ENCODE data around the gene MTPN.

MTPN gene

DNA sequence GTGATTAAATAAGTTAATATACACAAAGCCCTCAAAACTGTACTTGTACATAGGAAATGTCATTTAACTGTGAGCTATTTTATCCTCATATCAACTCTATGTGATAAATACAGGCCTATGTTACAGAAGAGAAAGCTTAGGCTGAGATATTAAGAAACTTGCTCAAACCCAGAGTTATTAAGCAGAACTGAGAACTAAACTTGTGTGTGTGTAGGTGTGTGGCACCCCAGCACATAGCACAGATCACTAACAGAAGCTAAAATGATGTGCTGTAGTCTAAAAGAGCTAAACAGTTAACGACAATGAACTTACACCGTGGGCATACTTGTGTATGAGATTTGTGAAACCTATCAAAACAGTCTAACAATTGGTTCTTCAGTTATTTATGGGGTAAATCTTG lies 34.5 kb downstream of the MTPN start:
- POLR2A ChIA-PET (ENCODE audit: low non-redundant PET), result no interaction called here
- TF ChIP-seq, protein P1, sequence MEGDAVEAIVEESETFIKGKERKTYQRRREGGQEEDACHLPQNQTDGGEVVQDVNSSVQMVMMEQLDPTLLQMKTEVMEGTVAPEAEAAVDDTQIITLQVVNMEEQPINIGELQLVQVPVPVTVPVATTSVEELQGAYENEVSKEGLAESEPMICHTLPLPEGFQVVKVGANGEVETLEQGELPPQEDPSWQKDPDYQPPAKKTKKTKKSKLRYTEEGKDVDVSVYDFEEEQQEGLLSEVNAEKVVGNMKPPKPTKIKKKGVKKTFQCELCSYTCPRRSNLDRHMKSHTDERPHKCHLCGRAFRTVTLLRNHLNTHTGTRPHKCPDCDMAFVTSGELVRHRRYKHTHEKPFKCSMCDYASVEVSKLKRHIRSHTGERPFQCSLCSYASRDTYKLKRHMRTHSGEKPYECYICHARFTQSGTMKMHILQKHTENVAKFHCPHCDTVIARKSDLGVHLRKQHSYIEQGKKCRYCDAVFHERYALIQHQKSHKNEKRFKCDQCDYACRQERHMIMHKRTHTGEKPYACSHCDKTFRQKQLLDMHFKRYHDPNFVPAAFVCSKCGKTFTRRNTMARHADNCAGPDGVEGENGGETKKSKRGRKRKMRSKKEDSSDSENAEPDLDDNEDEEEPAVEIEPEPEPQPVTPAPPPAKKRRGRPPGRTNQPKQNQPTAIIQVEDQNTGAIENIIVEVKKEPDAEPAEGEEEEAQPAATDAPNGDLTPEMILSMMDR (conservative IDR thresholded peaks at IDR 0.05; ENCODE audit: low read depth), result no peak
- CTCF ChIA-PET, result no interaction called here
- DNase-seq (ENCODE audit: low spot score), result no peak
- no peak overlapping the region for H3K27ac ChIP-seq

DNA sequence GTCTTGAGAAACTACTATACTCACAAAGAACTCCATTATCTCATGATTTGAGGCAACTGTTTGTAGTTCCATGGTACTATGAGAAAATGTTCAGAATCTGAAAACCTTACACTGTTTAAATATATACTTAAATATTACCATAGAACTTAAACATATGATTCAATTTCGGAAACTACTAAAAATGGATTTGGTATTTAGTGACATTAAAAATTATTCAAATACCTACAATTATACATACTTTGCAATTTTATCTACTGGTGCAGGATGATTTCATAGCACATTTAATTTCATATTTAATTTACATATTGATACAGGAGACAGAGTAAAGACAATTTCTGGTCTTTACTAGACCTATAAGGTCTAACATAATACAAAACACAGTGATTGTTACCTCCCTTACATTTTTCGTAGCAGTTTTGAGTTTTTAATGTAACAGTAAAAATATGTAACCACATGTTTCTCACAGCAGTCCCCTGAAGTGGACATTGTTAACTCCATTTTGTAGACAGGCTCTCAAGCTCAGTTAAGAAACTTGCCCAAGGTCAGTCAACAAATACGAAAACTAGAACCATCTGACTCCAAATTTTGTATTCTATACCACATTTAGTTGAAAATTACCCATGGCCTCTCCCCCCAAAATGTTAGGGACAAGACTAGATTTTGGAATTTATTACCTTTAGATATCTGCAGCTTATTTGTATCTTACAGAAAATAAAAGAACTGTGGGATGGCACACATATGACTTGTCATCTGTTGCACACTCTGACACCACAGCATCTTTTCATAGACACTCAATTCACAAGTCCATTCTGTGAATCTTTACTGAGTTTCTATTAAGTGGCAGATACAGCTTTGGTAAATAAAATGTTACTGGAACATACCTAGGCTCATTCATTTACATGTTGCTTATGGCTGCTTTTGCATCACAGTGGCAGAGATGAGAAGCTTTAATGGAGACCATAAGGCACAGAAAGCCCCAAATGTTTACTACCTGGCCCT lies 36.8 kb downstream of the MTPN start:
- DNase-seq (ENCODE audit: low spot score), result no peak
- TF ChIP-seq, protein P1 (conservative IDR thresholded peaks at IDR 0.05; ENCODE audit: low read depth), result no peak
- ChIA-PET CTCF (interaction anchor here (0.8 kb wide), 1 partner anchor 841 kb away, joined by 3 read pairs; no protein-coding TSS in a partner anchor), POLR2A (ENCODE audit: low non-redundant PET) (no interaction called here)
- H3K27ac ChIP-seq, result no peak overlapping the region

DNA sequence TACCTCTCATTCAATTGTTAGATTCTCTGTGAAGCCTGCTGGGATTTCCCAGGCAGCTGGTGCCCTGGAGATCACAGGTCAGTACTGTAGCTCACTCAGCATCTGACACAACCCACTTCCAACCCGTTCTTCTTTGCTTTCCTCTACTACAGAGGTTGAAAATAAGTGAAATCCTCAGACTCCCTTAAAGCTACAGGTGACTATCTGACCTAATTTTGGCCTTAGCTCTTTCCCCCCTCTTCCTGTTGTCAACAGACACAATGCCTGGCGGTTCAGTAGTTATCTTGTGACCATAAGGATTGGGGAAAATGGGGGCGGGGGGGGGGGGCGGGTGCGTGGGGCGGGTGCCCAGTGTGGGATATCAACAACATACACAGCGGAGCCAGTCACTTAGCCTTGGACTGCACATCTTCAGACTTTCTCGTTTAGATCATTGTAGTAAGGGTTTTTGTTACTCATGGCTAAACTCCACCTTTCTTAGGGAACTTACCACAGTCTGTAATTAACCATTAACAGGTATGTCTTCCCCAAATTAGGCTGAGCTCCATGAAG lies 37.8 kb downstream of the MTPN start:
- ChIA-PET POLR2A (ENCODE audit: low non-redundant PET) (interaction anchor here (0.5 kb wide), 1 partner anchor 16 kb away, joined by 5 read pairs; no protein-coding TSS in a partner anchor), CTCF (no interaction called here)
- DNase-seq (ENCODE audit: low spot score), result no peak
- TF ChIP-seq, protein P1 (conservative IDR thresholded peaks at IDR 0.05; ENCODE audit: low read depth), result no peak
- H3K27ac ChIP-seq, result no peak overlapping the region

DNA sequence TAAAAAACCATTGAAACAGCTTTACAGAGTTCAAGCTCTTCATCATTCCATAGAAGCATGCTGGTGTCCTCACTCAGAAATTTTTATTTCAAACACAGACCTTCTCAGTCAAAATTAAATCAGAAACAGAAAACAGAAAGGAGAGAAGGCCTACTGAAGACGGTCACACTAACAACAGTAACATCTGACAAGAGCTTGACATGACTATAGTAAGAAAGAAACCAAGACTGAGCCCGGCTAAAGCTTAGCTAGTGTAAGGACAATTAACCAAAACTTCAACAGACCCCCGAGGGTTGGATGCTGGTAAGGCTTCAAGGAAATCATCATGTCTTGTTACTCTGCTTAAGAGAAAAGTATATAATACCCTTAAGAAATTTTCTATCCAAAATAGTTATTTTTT lies 38.6 kb downstream of the MTPN start:
- DNase-seq (ENCODE audit: low spot score), result no peak
- no peak overlapping the region for H3K27ac ChIP-seq
- CTCF ChIA-PET, result interaction anchor here (0.9 kb wide), 1 partner anchor 12 kb away, joined by 3 read pairs; no protein-coding TSS in a partner anchor
- TF ChIP-seq, protein P1 (conservative IDR thresholded peaks at IDR 0.05; ENCODE audit: low read depth), result no peak
- POLR2A ChIA-PET (ENCODE audit: low non-redundant PET), result interaction anchor here (0.5 kb wide), 1 partner anchor 15 kb away, joined by 5 read pairs; no protein-coding TSS in a partner anchor

GRCh38 chr7:135938086-135938485 lies 39.1 kb downstream of the MTPN start:
- no peak overlapping the region for H3K27ac ChIP-seq
- DNase-seq (ENCODE audit: low spot score), result no peak
- ChIA-PET POLR2A (ENCODE audit: low non-redundant PET) (no interaction called here), CTCF (interaction anchor here (0.9 kb wide), 1 partner anchor 13 kb away, joined by 3 read pairs; no protein-coding TSS in a partner anchor)
- TF ChIP-seq, protein P1 (conservative IDR thresholded peaks at IDR 0.05; ENCODE audit: low read depth), result no peak

DNA sequence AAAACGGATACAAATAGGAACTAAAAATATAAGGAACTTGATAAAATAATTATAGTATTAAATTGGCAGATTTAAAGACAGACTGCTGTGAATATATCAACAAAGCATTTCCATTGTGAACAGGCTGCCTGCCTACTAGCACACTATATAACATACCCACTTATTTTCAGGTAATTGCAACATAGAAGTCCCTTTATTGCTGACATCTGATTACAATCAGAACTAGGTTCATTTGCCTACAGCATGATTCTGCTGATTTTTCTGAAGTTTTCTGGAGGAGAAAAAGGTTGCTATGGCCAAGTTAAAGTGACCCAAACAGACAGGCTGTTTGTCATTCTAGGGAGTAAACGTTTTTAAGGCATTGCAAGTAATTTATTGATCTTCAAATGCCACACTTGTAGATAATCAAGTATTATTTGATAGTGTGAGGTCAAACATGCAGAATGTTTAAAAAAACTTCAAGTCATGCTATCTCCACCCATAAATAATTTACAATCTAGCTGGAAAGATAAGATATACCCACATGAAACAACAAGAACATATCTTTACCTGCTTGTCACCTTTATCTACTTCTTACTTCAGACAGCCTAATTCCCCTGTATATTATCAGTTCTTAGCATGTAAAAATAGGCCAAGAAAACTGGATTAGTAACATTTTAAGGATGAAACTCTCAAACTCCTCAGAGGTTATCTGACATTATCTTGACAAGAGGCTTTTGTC lies 40.5 kb downstream of the MTPN start:
- CTCF ChIA-PET, result no interaction called here
- H3K27ac ChIP-seq, result no peak overlapping the region
- TF ChIP-seq, protein P1 (conservative IDR thresholded peaks at IDR 0.05; ENCODE audit: low read depth), result no peak
- DNase-seq (ENCODE audit: low spot score), result no peak
- POLR2A ChIA-PET (ENCODE audit: low non-redundant PET), result no interaction called here
